Heart left ventricle (tissue), 16 donors: ENCODE results near the gene P3H1. TPM values are rescaled to one million over a fixed set of nuclear protein-coding genes. Genes with fewer than 3 reads are reported as not detected.

Experiments
- ATAC-seq, 4 donors: fragments of 200-7000 bp; cut with Tn5 transposase; one replicate each; pipeline ENCODE4 v1.9.1; 2020 to 2022; ENCODE audit warnings: moderate library complexity in 4 of 4, mild to moderate bottlenecking in 3 of 4, moderate number of reproducible peaks in 1 of 4
- DNase-seq, 5 donors: peaks; one replicate each; pipeline ENCODE4 v3.0.0-alpha.2; 2020
- H3K27ac ChIP-seq, 12 donors: fragments of 200-600 bp; sonication (generic) in 4 of 12; one replicate each; pipeline versions ENCODE4 v1.5.0 to v1.8.0; 2016 to 2022; ENCODE audit warnings: mild to moderate bottlenecking in 2 of 12
- H3K27me3 ChIP-seq, 9 donors: fragments of 200-600 bp; sonication (generic) in 2 of 9; one replicate each; pipeline versions ENCODE4 v1.5.1 to v1.8.0; 2016 to 2022; ENCODE audit warnings: mild to moderate bottlenecking in 3 of 9
- H3K36me3 ChIP-seq, 9 donors: fragments of 200-600 bp; sonication (generic) in 2 of 9; one replicate each; pipeline versions ENCODE4 v1.5.0 to v1.8.0; 2018 to 2022; ENCODE audit warnings: mild to moderate bottlenecking in 2 of 9
- H3K4me1 ChIP-seq, 12 donors: fragments of 200-600 bp; sonication (generic) in 4 of 12; one replicate each; pipeline versions ENCODE4 v1.5.0 to v1.8.0; 2016 to 2022; ENCODE audit warnings: mild to moderate bottlenecking in 3 of 12
- H3K4me3 ChIP-seq, 12 donors: fragments of 200-600 bp; sonication (generic) in 4 of 12; one replicate each; pipeline versions ENCODE4 v1.5.0 to v1.8.0; 2017 to 2022; ENCODE audit warnings: mild to moderate bottlenecking in 9 of 12, moderate library complexity in 4 of 12
- H3K9me3 ChIP-seq, 12 donors: fragments of 200-600 bp; sonication (generic) in 4 of 12; one replicate each; pipeline versions ENCODE4 v1.5.0 to v1.8.0; 2016 to 2022; ENCODE audit warnings: mild to moderate bottlenecking in 1 of 12
- POLR2A ChIP-seq, 2 donors: fragments of 450-650 bp; IDR thresholded peaks; one replicate each; pipeline ENCODE4 v1.6.1; 2017; ENCODE audit warnings: antibody characterized with exemption in 2 of 2, mild to moderate bottlenecking in 2 of 2, moderate library complexity in 2 of 2
- WGBS, 4 donors: extraction: QIAGEN DNeasy Blood & Tissue Kit in 2 of 4; methylation state at CpG; one replicate each; pipeline versions ENCODE4 v1.1.5 to v1.1.7; 2013 to 2018; 5-methylcytosine and 5-hydroxymethylcytosine counted together
- intact Hi-C, 10 donors: fragments of 100-400 bp; cut with DNase I; formaldehyde crosslinking; loops; one replicate each; pipeline versions ENCODE4 v1.11.1 to v1.14.2; 2022
- polyA plus RNA-seq, 2 donors: library from polyadenylated mRNA; stranded (reverse); fragments of 200-250 nt; gene quantifications; one replicate each; pipeline ENCODE4 v1.2.3, GENCODE V29; 2013
- total RNA-seq, 9 donors: library from RNA; depleted of rRNA in 2 of 9; stranded (reverse); fragments of >200 nt in 2 of 9; fragmentation: NEBNext Ultra II Directional in 3 of 9; extraction: Animal tissue kit (Norgen Biotek cat#: 25700) in 3 of 9; gene quantifications; one replicate each; pipeline versions ENCODE4 v1.1.0 to v1.2.4, GENCODE V29; 2016 to 2023
- TF ChIP-seq, protein P1 (sequence below), 12 donors: fragments of 200-600 bp; sonication (generic) in 4 of 12; IDR thresholded peaks; one replicate each; pipeline versions ENCODE4 v1.5.0 to v1.8.0; 2018 to 2022; ENCODE audit warnings: antibody characterized with exemption in 12 of 12, mild to moderate bottlenecking in 5 of 12
- donor health status: ischemic (EF 13 %, LVEDD 7.1; RV severe dilation, severe dysfunction).
- donor health status: healthy with polysubstance abuse.
- donor health status: DM: no; HTN: yes; CAD: no.
- donor health status: DM: no; HTN: no; CAD: no.
- donor health status: ischemic (EF 25% LVEDD 6.9; RV normal size, moderate dysfunction).
- donor health status: ischemic (EF 25% LVEDD 5.7; RV mildly dilated, moderate dysfunction).
- donor health status: healthy.
- donor health status: DM: yes; HTN: yes; CAD: no.
- donor health status: ischemic (EF 35%, LVEDD 5.7; RV mildly dilated, moderate dysfunction).
- donor health status: nonischemic (EF 11% LVEDD 7.7; RV severe dilation, severe dysfunction).
- donor health status: DM: yes; HTN: yes; CAD: no.
- donor health status: PGD.
- donor health status: ischemic (EF 29% LVEDD 5.4; RV normal size, mild dysfunction).
- donor health status: nonischemic (EF 23%, LVEDD 6.1; RV moderate dilation, normal function).

The P3H1 gene
- total and polyA plus RNA-seq, 11 donors: 6.9 to 27.9 (median 10.7) TPM

DNA sequence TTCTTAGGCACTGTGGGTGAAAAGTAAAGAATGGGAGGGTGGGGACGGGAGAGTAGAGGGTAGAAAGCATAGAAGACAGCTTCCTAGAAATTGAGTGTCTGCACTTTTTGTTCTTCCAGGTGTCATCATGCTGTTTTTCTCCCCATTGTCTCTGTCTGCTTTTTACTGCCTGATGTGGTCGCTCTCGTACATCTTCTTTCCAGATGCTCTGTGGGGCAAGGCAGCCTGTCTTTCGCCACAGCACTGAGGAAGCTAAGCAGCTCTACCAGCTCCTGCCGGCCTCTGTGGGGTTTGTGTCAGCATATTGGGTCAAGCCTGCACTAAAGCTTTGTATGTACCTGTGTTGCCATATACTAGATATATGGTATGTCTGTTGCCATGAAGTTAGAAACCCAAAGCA, 31.2 kb upstream of the P3H1 start:
- Histone ChIP-seq H3K27me3 (no peaks in the 10 kb centered on the region), H3K9me3 (no peaks in the 10 kb centered on the region), H3K4me1 (no peaks in the 10 kb centered on the region), H3K36me3 (no peaks in the 10 kb centered on the region), H3K27ac (no peak overlapping the region), H3K4me3 (no peak overlapping the region)
- WGBS, 4 donors: 83 to 94% (median 89%) methylated on average over 5 of the region's 5 CpGs
- DNase-seq: no peak
- intact Hi-C loops: no loop called here
- TF ChIP-seq, protein P1, sequence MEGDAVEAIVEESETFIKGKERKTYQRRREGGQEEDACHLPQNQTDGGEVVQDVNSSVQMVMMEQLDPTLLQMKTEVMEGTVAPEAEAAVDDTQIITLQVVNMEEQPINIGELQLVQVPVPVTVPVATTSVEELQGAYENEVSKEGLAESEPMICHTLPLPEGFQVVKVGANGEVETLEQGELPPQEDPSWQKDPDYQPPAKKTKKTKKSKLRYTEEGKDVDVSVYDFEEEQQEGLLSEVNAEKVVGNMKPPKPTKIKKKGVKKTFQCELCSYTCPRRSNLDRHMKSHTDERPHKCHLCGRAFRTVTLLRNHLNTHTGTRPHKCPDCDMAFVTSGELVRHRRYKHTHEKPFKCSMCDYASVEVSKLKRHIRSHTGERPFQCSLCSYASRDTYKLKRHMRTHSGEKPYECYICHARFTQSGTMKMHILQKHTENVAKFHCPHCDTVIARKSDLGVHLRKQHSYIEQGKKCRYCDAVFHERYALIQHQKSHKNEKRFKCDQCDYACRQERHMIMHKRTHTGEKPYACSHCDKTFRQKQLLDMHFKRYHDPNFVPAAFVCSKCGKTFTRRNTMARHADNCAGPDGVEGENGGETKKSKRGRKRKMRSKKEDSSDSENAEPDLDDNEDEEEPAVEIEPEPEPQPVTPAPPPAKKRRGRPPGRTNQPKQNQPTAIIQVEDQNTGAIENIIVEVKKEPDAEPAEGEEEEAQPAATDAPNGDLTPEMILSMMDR (IDR thresholded peaks at IDR 0.05): no peak
- TF ChIP-seq POLR2A (IDR thresholded peaks at IDR 0.05): no peak
- no peak for ATAC-seq

DNA sequence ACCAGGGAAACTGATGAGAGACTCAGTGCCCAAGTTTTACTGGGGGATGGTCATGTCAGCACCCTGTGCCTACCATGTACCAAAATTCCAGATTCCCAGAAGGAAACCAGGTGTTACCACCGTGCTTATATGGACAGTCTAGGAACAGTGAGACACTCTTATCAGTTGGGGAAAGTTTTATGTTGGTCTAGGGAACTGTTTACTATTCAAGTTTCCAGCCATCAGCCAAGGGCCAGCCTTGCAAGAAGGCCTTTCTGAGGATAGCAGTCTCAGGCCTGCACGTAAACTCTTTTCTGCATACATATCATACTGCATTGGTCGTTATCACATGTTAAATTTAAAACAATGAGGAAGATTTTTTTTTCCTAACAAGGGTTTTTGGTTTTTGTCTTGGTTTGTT, 30.6 kb upstream of the P3H1 start:
- intact Hi-C loops: no loop called here
- DNase-seq: no peak
- H3K27me3 ChIP-seq: no peaks in the 10 kb centered on the region
- H3K4me1 ChIP-seq: no peaks in the 10 kb centered on the region
- TF ChIP-seq, protein P1 (IDR thresholded peaks at IDR 0.05): no peak
- TF ChIP-seq POLR2A (IDR thresholded peaks at IDR 0.05): no peak
- no peak for ATAC-seq
- no peaks in the 10 kb centered on the region for H3K9me3 ChIP-seq
- no peak overlapping the region for H3K4me3 ChIP-seq
- no peak overlapping the region for H3K27ac ChIP-seq
- WGBS, 4 donors: 80 to 93% (median 86%) methylated on average over 3 of the region's 3 CpGs
- H3K36me3 ChIP-seq: no peaks in the 10 kb centered on the region

DNA sequence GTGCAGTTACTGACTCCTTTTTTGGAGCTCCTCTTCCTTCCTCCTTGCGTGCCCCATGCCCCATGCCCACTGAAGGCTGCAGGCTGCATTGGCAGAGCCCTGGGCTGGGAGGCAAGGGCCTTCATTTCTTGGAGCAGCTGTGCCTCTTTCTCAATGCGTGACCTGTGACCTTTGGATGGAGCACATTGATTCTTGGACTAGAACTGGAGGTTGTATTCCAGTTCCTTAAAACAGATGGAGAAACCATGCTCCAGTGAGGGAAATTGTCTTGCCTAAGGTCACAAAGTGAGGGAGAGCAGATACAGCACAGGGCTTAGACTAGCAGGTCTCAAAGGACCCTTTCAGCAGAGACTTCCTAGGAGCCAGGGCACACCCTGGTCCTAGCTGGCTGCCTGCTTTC, 27.0 kb upstream of the P3H1 start:
- 85 to 95% (median 90%) methylated on average over 2 of the region's 2 CpGs for WGBS, 4 donors
- Histone ChIP-seq H3K4me1 (no peaks in the 10 kb centered on the region), H3K4me3 (no peak overlapping the region), H3K27ac (no peak overlapping the region), H3K9me3 (no peaks in the 10 kb centered on the region), H3K36me3 (no peaks in the 10 kb centered on the region), H3K27me3 (no peaks in the 10 kb centered on the region)
- no peak for ATAC-seq
- intact Hi-C loops: no loop called here
- TF ChIP-seq POLR2A (IDR thresholded peaks at IDR 0.05): no peak
- TF ChIP-seq, protein P1 (IDR thresholded peaks at IDR 0.05): no peak
- no peak for DNase-seq

DNA sequence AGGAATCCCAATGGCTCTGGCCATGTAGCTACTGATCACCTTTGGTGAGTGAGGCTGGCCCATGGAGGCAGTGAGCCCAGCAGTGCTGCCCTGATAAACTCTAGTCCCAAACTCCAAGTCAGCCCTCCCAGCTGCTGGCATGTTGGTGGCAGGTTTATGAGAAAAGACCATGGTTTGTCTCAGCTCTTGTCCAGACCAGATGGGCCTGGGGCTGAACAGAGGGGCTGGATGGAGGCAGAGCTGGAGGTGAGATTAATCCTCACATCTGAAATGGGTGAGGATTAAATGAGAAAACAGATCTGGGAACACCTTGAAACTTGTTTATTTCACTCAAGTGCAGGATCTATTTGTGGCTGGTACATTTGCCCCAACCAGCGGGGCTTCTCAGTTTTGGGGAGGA, 21.2 kb upstream of the P3H1 start:
- intact Hi-C loops: loop anchor here in 1 of 10 donors (10.0 kb wide), 1 partner anchor 117 kb away; no protein-coding TSS in a partner anchor
- WGBS, 4 donors: 97 to 100% (median 100%) methylated on average over 1 of the region's 1 CpG

More for the DNA sequence above, 21.2 kb upstream of the P3H1 start:
- Histone ChIP-seq H3K36me3 (peaks cover 0 to 3% (median 0%) of the 10 kb centered on the region in 9 donors), H3K27ac (no peak overlapping the region), H3K4me1 (peaks cover 0 to 19% (median 8%) of the 10 kb centered on the region in 12 donors), H3K9me3 (no peaks in the 10 kb centered on the region), H3K4me3 (no peak overlapping the region), H3K27me3 (no peaks in the 10 kb centered on the region)
- TF ChIP-seq, protein P1 (IDR thresholded peaks at IDR 0.05): no peak
- TF ChIP-seq POLR2A (IDR thresholded peaks at IDR 0.05): no peak
- DNase-seq: no peak
- ATAC-seq: no peak
